Forelimb muscle (tissue), 1 donor: ENCODE measurements around the gene ABCF2. TPM values are rescaled to one million over a fixed set of nuclear protein-coding genes. Genes with fewer than 3 reads are reported as not detected.

Experiments used
- DNase-seq: peaks from one replicate; pipeline ENCODE4 v3.0.0-alpha.2; 2013; ENCODE audit warnings: low read depth
- polyA plus RNA-seq: library from polyadenylated mRNA; unstranded; fragments of 120-200 nt; gene quantifications from one replicate; pipeline ENCODE4 v1.2.1, GENCODE V29; 2013; ENCODE audit not compliant: insufficient read length

Gene ABCF2
- polyA plus RNA-seq, 1 donor: 17.4 TPM

GRCh38 chr7:151242159-151243044 is 15.4 kb upstream of the ABCF2 start:
- DNase-seq: no peak

GRCh38 chr7:151241755-151242096 is 14.7 kb upstream of the ABCF2 start:
- DNase-seq: no peak

GRCh38 chr7:151240942-151241754 is 14.1 kb upstream of the ABCF2 start:
- no peak for DNase-seq

- DNase-seq: no peak
Measured at GRCh38 chr7:151240536-151240935, 13.5 kb upstream of the ABCF2 start.

GRCh38 chr7:151239837-151240459 is 12.9 kb upstream of the ABCF2 start:
- DNase-seq: no peak

GRCh38 chr7:151238924-151239836 is 12.2 kb upstream of the ABCF2 start:
- DNase-seq: no peak

- no peak for DNase-seq
Measured at GRCh38 chr7:151238190-151238810, 11.3 kb upstream of the ABCF2 start.

- no peak for DNase-seq
Measured at GRCh38 chr7:151237244-151238189, 10.5 kb upstream of the ABCF2 start.

GRCh38 chr7:151236406-151236805 is 9.4 kb upstream of the ABCF2 start:
- no peak for DNase-seq

- no peak for DNase-seq
Measured at GRCh38 chr7:151235091-151235787, 8.2 kb upstream of the ABCF2 start.

- no peak for DNase-seq
Measured at GRCh38 chr7:151233804-151234203, 6.8 kb upstream of the ABCF2 start.

GRCh38 chr7:151232917-151233701 is 6.1 kb upstream of the ABCF2 start:
- DNase-seq: no peak

- DNase-seq: no peak
Measured at GRCh38 chr7:151232091-151232916, 5.3 kb upstream of the ABCF2 start, which contains the start of gene CHPF2. Gene CHPF2, plus strand, starts transcription at chr7:151232483. Its CDS starts 1,529 bp downstream, at chr7:151234012.

GRCh38 chr7:151231080-151231479 is 4.1 kb upstream of the ABCF2 start:
- no peak for DNase-seq

- no peak for DNase-seq
Measured at GRCh38 chr7:151229249-151229648, 2.2 kb upstream of the ABCF2 start.

GRCh38 chr7:151228024-151228866 is 1.2 kb upstream of the ABCF2 start:
- no peak for DNase-seq

- DNase-seq: no peak
Measured at GRCh38 chr7:151226560-151226874, 488 bp downstream of the ABCF2 start.
